Stomach smooth muscle (tissue), 2 donors: ENCODE results near the gene TPM1.
A peak's percentile ranks its signal among the peaks of the same experiment; 100 is the strongest.

Source experiments
- H3K27ac ChIP-seq: one replicate; pipeline ENCODE4 v1.7.0; 2013; ENCODE audit warnings: mild to moderate bottlenecking, low read length, inconsistent platforms
- H3K27me3 ChIP-seq, 2 donors: one replicate each; pipeline ENCODE4 v1.7.0; 2013; ENCODE audit warnings: low read length in 2 of 2; ENCODE audit not compliant: insufficient read depth in 2 of 2, control insufficient read depth in 1 of 2
- H3K36me3 ChIP-seq, 2 donors: one replicate each; pipeline ENCODE4 v1.7.0; 2013; ENCODE audit warnings: low read length in 2 of 2; ENCODE audit not compliant: control insufficient read depth in 2 of 2, insufficient read depth in 2 of 2
- H3K4me1 ChIP-seq: one replicate; pipeline ENCODE4 v1.7.0; 2013; ENCODE audit warnings: low read length; ENCODE audit not compliant: control insufficient read depth, insufficient read depth
- H3K4me3 ChIP-seq, 2 donors: one replicate each; pipeline ENCODE4 v1.7.0; 2013; ENCODE audit warnings: low read length in 2 of 2
- H3K9ac ChIP-seq, 2 donors: one replicate each; pipeline ENCODE4 v1.7.0; 2013; ENCODE audit warnings: low read length in 2 of 2, mild to moderate bottlenecking in 1 of 2
- H3K9me3 ChIP-seq, 2 donors: one replicate each; pipeline ENCODE4 v1.7.0; 2013; ENCODE audit warnings: low read length in 2 of 2; ENCODE audit not compliant: control insufficient read depth in 2 of 2
- donor health status: healthy.
- donor health status: Pancreatic carcinoma.

Gene TPM1

DNA sequence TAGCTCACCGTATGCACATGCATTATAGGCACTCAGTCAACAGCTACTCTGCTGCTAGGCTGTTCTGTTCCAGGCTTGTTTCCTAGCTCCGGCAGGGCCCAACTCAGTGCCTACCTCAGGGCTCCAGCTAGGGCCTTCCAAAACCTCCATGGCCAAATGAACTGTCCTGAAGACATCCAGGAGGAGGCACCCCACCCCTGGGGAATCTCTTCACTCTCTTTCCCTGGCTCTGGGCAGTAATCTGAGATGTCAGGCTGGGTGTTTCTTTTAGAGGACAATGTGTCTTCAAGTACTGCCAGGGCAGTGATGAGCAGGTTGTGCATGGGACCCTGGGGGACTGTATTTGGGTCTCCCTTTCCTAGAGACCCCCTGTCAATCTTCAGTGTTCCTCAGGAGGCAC, 38.3 kb upstream of the TPM1 start:
- Histone ChIP-seq H3K36me3 (no peaks in the 10 kb centered on the region), H3K9me3 (no peaks in the 10 kb centered on the region), H3K27me3 (no peaks in the 10 kb centered on the region), H3K4me3 (no peak overlapping the region), H3K4me1 (no peaks in the 10 kb centered on the region), H3K27ac (no peak overlapping the region), H3K9ac (no peak overlapping the region)

DNA sequence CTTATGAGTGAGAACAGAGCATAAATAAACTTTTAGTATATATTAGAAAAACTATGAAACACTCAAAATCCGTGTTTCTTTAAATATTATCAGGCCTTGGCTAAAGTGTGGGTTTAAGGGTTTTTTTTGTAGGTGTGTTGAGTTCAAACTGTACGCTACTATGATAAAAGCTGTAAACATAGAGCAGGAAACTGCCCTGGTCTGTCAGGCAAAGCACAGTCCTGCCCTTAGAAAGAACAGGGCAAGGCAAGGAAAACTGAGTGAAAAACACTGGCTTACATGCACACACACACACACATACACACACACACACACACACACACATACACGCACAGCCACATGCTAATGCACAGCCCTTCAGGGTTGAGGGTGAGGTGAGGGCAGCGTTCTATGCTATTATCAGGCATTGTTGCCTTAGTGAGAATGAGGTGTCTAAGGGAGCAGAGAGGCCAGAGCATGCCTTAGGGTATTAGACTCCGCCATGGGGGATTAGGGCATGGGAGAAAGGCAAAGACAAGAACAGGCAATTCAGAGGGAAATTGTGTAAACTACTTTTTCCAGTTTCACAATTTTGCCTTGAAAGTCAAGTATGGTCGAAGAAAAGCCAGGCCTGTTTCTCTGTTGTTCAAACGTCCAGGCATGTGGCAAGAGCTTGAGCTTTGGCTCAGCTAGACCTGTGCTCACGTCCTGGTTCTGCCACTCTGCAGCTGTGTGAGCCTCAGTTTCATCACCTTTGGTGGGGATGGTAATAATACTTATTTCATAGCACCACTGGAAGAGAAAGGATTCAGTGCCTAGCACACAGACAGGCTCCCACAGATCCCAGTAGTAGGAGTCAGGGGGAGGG, 36.3 kb upstream of the TPM1 start:
- H3K9me3 ChIP-seq = no peaks in the 10 kb centered on the region
- no peaks in the 10 kb centered on the region for H3K27me3 ChIP-seq
- H3K27ac ChIP-seq = no peak overlapping the region
- H3K4me1 ChIP-seq = no peaks in the 10 kb centered on the region
- H3K36me3 ChIP-seq = no peaks in the 10 kb centered on the region
- no peak overlapping the region for H3K9ac ChIP-seq
- H3K4me3 ChIP-seq = no peak overlapping the region

DNA sequence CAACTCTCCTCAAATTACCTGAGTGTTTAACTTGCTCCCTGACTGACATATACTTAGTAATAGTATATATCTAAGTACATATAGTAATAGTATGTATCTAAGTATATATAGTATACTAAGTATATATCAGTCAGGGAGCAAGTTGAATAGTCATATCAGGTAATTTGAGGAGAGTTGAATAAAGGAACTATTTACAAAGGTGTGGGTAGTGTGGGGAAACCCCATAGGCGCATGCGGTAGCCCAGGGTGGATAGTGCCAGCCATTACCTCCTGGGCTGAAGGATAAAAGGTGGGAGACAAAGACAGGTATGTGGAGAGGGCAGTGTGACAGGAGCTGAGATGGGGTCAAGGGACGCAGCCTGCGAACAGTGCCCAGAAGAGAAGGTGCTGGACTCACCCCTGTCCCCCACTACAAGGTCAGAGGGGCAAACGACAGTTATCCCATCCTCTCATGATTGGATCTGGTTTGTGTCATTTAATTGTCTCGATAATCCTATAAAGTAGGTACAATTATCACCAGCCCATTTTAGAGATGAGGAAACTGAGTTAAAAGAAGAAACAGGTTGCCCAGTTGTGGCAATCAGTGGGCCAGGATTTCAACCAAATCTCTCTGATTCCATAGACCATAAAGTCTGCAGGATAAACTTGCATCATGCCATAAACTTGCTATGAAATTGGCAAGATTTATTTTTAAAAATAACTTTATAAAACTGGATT, 34.1 kb upstream of the TPM1 start:
- H3K4me1 ChIP-seq = peaks cover 7% of the 10 kb centered on the region
- no peaks in the 10 kb centered on the region for H3K36me3 ChIP-seq
- no peak overlapping the region for H3K27ac ChIP-seq
- H3K9me3 ChIP-seq = no peaks in the 10 kb centered on the region
- no peak overlapping the region for H3K9ac ChIP-seq
- no peak overlapping the region for H3K4me3 ChIP-seq
- H3K27me3 ChIP-seq = no peaks in the 10 kb centered on the region

DNA sequence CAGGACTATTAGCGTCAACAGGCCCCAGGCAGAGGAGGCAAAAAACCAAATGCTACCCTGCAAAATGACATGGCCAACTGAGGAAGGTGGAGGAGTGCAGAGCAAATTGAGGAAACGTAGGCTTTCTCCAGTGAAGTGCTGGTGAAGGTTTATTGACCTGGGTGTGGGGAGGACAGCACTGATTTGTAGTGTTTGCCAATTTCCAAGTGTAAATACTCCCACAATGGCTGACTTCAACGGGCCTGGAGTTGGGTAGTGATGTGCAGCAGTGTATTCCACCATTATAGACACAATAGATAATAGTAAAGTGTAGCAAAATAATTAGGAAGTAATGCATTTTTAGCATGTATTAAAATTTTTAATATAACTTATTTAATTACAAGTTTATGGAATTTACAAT, 32.2 kb upstream of the TPM1 start:
- H3K4me3 ChIP-seq = no peak overlapping the region
- H3K4me1 ChIP-seq = peaks cover 11% of the 10 kb centered on the region
- no peaks in the 10 kb centered on the region for H3K27me3 ChIP-seq
- no peak overlapping the region for H3K9ac ChIP-seq
- H3K9me3 ChIP-seq = no peaks in the 10 kb centered on the region
- H3K36me3 ChIP-seq = no peaks in the 10 kb centered on the region
- H3K27ac ChIP-seq = no peak overlapping the region

DNA sequence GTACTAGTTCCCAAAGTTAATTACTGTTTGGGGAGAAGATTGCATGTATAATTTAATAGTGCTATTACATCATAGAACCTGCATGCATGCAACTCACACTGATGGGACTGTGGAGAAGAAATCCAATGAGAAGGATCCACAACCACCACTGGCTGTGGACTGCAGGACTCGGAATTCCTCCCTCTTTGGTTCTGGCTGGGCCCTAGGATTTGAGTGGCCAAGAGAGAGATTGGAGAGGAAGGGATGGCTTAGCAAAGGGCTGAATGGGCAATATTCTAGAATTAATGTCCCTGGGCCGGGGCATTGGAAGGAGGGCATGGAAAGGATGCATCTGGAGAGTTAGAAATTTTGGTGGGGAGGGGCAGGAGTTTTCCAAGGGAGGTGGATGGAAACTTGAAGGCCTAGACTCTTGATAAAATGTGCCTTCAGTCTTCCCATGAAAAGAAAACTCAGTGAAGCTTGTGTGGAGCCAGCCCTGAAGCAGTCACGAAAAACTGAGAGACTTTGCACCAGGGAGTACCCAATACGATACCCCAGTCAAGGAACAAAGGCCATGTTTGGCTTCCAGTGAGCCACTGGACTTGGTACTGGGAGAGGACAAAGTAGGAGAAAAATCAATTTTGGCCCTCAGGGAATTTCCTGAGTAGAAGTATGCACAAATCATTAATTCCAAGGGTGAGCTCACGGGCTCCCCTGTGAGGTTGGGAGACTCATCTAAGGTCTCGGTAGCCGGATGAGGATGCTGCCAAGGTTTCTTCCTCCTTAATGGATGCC, 31.4 kb upstream of the TPM1 start:
- Histone ChIP-seq H3K9ac (no peak overlapping the region), H3K4me3 (no peak overlapping the region), H3K4me1 (peaks cover 14% of the 10 kb centered on the region), H3K27ac (no peak overlapping the region), H3K9me3 (no peaks in the 10 kb centered on the region), H3K27me3 (no peaks in the 10 kb centered on the region), H3K36me3 (no peaks in the 10 kb centered on the region)

DNA sequence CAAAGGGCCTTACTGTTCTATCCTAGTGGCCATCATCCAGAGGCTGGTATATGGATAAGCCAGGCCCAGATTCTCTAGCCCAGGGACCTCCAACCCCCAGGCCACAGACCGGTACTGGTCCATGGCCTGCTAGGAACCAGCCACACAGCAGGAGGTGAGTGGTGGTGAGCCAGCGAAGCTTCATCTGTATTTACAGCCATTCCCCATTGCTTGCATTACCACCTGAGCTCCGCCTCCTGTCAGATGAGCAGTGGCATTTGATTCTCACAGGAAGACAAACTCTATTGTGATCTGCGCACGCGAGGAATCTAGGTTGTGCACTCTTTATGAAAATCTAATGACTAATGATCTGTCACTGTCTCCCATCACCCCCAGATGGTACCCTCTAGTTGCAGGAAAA, 30.1 kb upstream of the TPM1 start:
- Histone ChIP-seq H3K27me3 (no peaks in the 10 kb centered on the region), H3K4me3 (no peak overlapping the region), H3K27ac (no peak overlapping the region), H3K36me3 (no peaks in the 10 kb centered on the region), H3K4me1 (peaks cover 14% of the 10 kb centered on the region), H3K9ac (no peak overlapping the region), H3K9me3 (no peaks in the 10 kb centered on the region)

DNA sequence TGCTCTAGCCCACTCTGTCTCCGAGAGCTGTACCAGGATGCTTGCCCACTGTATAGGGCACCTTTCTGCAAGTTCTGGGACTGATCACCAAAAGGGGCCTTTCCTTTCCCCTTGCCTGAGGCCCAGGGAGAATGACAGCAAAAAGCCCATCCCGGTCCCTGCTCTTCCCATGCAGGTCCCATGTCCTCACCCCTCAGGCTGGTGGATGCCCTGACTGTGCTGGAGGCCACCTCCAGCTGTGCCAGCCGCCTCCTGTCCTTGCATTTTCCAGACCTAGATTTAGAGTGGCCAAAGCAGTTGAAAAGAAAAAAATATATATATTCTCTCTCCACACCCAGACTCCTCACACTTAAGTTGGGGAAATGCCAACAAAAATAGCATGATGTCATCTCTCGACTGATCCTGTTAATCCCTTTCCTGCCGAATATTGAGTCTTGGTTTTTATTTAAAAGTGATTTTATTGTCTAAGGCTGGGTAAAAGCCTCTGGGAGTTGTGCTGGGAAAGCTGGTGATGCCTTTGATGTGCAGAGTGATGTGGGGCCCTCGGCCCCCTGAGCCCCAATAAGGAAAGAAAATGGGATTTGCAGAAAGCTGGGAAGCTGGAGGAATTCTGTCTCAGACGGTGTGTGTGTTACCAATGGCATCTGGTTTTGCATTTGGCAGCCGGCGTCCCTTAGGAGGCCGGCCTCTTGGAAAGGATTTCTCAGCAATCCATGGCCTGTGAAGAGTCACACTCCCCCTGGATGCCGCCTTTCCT, 29.3 kb upstream of the TPM1 start:
- Histone ChIP-seq H3K27me3 (no peaks in the 10 kb centered on the region), H3K36me3 (no peaks in the 10 kb centered on the region), H3K27ac (peak overlapping the region; percentile 37), H3K9ac (no peak overlapping the region), H3K9me3 (no peaks in the 10 kb centered on the region), H3K4me3 (no peak overlapping the region), H3K4me1 (peaks cover 14% of the 10 kb centered on the region)

DNA sequence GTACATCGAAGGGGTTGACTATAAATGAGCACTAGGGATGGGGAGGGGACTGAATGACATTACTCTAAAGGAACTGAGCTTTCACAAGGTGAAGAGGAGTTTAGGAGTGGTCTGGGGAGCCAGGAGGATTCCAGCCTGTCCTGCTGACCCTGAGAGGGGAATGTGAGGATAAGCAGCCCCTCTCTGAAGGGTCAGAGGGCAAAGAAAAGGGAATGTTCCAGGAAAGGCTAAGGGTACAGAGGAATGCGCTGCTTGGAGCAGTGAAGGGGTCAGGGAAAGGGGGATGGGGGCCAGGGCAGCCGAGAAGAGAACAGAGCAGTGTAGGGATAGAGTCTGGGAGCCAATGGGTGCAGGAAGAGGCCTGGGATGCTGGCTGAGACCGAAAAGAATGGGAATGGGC, 28.0 kb upstream of the TPM1 start:
- Histone ChIP-seq H3K9me3 (no peaks in the 10 kb centered on the region), H3K4me3 (no peak overlapping the region), H3K36me3 (no peaks in the 10 kb centered on the region), H3K9ac (no peak overlapping the region), H3K27me3 (no peaks in the 10 kb centered on the region), H3K27ac (no peak overlapping the region), H3K4me1 (peaks cover 14% of the 10 kb centered on the region)

DNA sequence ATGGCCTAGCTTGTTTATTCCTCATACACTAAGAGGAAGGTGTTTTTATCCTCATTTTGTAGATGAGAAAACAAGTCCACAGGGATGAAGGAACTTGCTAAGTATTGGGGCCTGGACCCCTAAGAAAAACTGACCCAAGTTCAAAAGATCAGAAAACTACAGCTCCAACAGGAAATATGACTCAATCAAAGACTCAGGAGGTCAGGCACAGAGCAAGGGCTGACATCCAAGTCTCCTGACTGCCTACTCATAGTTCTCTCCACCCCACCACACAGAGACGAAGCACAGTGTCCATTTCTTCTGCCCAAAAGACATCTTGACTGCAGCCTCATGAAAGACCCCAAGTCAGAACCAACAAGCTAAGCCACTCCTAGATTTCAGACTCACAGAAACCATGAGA, 26.9 kb upstream of the TPM1 start:
- Histone ChIP-seq H3K4me3 (no peak overlapping the region), H3K27me3 (no peaks in the 10 kb centered on the region), H3K4me1 (peaks cover 14% of the 10 kb centered on the region), H3K27ac (no peak overlapping the region), H3K9me3 (no peaks in the 10 kb centered on the region), H3K9ac (no peak overlapping the region), H3K36me3 (no peaks in the 10 kb centered on the region)

DNA sequence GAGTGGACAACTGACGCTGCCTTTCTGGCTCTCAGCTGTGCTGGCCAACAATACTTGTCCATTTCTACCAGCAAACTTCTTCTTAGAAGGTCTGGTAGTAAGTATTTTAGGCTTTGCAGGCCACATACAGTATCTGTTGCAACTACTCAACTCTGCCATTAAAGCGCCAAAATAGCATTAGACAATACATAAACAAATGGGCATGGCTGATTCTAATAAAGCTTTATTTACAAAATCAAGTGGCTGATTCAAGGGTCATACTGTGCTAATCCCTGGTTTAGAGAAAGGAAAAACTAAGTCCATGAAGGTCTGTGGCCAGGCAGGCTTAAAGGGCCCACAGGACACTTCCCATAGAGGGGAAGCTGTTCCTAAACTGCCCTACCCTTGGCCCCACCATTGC, 26.3 kb upstream of the TPM1 start:
- Histone ChIP-seq H3K4me1 (peaks cover 14% of the 10 kb centered on the region), H3K4me3 (no peak overlapping the region), H3K27ac (no peak overlapping the region), H3K9me3 (no peaks in the 10 kb centered on the region), H3K36me3 (no peaks in the 10 kb centered on the region), H3K27me3 (no peaks in the 10 kb centered on the region), H3K9ac (no peak overlapping the region)
